Right lung (tissue), 5 donors: ENCODE measurements around the gene PRKG1. TPM values are rescaled to one million over a fixed set of nuclear protein-coding genes. Genes with fewer than 3 reads are reported as not detected.

Experiments
- DNase-seq, 2 donors: peaks; one replicate each; pipeline ENCODE4 v3.0.0-alpha.2; 2013
- polyA plus RNA-seq, 5 donors: library from polyadenylated mRNA; unstranded; fragments of 120-200 nt; gene quantifications; one replicate each; pipeline versions ENCODE4 v1.2.1 to v1.2.3, GENCODE V29; 2013; ENCODE audit warnings: inconsistent platforms in 1 of 5, low replicate concordance in 1 of 5; ENCODE audit not compliant: insufficient read length in 5 of 5, insufficient read depth in 1 of 5

Gene PRKG1
- polyA plus RNA-seq, 5 donors: 12.4 to 21.3 (median 15.8) TPM

GRCh38 chr10:51804866-51805265 is 730.6 kb downstream of the PRKG1 start:
- no peak for DNase-seq

GRCh38 chr10:51806079-51806835 is 732.0 kb downstream of the PRKG1 start:
- DNase-seq: no peak

DNA sequence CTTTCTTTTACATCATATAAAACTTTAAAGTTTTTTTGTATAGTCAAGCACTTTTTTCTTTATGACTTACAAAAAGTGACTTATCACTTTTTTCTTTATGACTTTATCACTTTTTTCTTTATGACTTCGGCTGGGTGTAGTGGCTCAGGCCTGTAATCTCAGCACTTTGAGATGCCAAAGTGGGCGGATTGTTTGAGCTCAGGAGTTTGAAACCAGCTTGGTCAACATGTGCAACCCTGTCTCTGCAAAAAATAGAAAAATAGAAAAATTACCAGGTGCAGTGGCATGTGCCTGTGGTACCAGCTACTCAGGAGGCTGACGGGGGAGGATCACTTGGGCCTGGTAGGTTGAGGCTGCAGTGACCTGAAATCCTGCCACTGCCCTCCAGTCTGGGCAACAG is 733.9 kb downstream of the PRKG1 start:
- DNase-seq: no peak

DNA sequence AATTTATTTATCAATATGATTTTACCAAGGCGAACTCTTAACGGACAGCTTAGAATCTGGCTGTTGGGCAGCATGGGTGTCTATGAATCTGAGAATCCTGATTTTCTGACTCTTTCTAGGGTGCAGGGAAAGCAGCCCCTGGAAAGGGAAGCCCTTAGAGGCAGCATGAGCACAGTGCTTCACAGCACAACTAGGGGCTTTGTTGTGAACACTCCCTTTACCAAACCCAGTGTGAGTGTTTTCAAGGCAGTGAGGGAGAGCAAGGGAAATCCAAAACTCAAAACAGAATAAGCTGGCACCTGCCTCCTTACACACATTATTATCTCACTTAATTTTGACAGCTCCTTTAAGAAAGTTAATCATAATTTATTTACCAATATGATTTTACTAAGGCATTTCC is 741.4 kb downstream of the PRKG1 start:
- DNase-seq: no peak

DNA sequence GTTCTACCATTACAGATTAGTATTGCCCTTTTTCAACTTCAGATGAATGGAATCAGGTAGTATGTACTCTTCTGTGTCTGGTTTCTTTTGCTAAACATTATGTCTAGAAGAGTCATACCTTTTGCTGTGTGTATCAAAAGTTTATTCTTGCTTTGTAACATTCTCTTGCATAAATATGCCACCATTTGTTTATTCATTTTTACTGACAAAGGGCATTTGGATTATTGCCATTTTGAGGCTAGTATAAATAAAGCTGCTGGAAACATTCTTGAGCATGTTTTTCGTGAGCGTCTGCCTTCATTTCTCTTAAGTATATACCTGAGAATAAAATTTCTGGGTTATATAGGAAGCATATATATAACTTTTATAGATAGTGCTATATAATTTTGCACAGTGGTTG is 746.8 kb downstream of the PRKG1 start:
- DNase-seq: no peak

- no peak for DNase-seq
Measured at GRCh38 chr10:51821745-51822144, 747.5 kb downstream of the PRKG1 start.

DNA sequence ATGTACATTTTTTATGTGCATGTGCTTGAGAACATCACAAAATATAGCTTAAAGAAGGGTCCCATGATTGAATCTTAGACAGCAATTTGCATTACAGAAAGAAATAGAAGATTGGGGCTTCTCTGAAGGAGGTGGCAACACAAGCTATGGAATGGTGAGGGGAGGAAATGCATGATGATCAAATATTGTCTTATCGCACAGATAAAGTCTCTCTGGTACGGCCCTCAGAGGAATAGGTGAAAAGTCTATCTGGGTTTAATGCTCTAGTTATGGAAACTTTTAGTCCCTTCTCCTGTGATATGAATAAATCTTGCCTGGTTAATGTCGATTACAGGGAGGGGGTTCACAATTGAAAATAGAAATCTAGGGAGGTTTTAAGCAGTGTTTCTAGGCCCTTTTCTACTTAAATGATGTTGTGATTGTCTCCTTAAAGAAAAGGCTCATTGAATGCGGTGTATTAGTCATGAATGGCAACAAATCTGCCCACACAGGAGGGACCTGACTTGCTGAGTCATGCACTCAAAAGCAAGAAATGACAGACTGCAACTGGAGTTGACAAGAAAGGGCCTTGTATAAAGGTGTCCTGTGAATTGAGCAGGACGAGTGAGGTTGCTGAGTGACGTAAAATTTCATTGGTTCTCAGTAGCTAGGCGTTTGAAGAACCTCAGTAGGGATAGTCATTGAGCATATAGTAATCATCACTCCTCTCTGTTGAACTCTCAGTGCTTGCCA is 758.5 kb downstream of the PRKG1 start:
- no peak for DNase-seq

DNA sequence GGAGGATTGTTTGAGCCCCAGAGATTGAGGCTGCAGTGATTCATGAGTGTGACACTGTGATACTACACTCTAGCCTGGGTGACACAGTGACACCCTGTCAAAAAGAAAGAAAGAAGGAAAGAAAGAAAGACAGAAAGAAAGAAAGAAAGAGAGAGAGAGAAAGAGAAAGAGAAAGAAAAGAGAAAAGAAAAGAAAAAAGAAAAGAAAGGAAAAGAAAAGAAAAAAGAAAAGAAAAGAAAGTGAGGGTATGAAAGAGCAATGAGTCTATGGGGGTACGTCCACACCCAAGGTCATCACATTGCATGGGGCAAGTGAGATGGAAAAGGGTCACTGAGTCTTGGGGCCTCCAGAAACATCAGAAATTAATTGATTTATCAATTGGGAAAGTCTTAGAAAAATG is 760.3 kb downstream of the PRKG1 start:
- no peak for DNase-seq

DNA sequence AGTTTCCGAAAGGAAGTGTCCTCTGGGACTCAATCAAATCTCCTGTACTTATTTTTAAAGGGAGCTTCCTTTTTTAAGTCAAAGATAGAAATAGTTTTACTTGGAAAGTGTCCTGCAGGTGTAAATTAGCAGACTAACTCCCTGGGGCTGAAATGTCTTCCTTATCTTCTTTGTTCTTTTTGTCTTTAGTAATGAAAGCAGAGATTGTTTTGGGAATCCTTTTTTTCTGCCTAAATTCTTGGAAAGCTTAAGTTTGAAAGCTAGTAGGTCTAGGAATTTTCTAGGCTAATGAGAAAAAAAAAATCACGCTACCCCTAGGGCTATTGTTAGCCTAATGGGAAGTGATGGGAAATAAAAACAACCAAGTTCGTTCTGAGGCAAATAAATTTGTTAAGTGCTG is 764.2 kb downstream of the PRKG1 start:
- no peak for DNase-seq

DNA sequence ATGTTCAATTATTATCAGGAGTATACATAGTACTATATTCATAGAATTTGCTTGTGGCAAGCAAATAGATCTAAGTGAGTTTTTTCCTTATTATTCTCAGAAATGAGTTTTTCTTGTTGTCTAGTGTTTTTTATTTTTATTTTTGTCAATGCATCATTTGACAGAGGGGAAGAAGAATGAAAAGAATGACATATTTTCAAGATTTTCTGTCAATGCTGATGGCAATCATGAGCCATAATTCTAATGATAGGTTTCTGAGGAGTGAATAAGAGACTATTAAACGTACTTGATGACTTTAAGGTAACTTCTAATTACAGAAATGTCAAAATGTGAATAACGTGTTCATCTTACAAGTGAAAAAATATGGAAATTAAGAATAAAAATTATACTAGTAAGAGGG is 769.7 kb downstream of the PRKG1 start:
- no peak for DNase-seq

DNA sequence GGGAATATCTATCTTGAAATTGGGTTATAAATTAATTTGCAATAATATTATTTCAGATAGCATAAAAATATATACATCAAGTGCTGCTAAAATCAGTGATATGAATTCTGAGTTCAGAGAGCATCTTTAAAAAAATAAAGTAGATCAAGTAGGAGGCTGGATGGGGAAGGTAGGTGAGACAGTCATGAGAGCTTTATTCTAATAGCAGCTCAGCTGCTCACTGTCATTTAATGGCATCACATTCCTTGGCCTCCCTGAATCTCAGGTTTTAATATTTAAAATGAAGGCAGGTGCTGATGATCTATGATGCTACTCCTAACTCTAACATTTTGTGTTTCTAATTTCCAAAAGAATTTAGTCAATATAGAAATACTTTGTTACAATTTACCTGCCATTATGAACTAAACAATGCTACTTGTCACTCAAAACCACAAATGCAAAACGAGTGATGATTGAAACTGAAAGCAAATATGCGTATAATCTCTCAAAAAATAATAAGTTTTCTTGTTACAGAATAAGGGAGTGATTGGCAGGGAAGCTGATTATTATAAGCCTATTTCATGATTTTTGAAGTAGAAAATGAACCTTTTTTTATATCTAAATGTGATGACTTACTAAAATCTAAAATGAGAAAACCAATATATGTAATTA is 772.7 kb downstream of the PRKG1 start:
- DNase-seq: no peak

DNA sequence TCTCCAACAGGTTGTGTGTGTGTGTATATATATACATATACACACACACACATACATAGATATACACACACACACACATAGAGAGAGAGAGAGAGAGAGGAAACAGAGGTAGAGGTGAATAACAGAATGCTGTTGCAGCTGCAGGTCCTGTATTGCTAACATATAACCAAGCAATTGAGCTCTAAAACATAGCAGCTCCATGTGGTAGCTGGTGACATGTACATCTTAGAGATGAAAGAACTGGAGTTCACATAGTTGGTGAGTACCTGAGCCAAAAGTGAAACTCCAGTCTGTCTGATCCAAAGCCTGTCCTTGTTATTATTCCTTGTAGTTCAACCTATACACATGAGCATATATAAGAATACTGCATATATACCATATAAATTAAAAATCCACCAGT is 778.0 kb downstream of the PRKG1 start:
- no peak for DNase-seq

DNA sequence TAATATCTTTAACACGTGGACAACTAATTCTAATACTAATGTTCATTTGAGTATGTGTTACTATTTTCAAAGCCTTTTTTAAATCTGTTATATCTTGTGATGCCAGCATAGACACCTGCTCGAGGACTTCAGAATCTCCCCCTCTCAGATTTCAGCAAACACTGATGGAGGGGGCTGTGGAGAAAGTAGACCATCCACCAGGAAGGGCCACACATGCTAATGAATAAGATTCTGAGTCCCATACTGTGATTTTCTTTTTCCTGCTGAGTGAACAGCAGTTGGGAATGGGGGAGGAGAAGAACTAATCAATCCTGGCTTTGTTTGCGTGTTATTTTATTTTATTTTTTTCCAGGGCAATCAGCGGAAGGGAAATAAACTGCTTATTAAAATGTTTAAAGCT is 783.0 kb downstream of the PRKG1 start:
- DNase-seq: no peak

- no peak for DNase-seq
Measured at GRCh38 chr10:51860257-51860656, 786.0 kb downstream of the PRKG1 start.

- DNase-seq: no peak
Measured at GRCh38 chr10:51861051-51861450, 786.8 kb downstream of the PRKG1 start.

GRCh38 chr10:51861731-51862130 is 787.4 kb downstream of the PRKG1 start:
- no peak for DNase-seq

- DNase-seq: no peak
Measured at GRCh38 chr10:51862149-51862548, 787.9 kb downstream of the PRKG1 start.

GRCh38 chr10:51867956-51868355 is 793.7 kb downstream of the PRKG1 start:
- no peak for DNase-seq

- no peak for DNase-seq
Measured at GRCh38 chr10:51874131-51874530, 799.8 kb downstream of the PRKG1 start.

GRCh38 chr10:51875610-51876009 is 801.3 kb downstream of the PRKG1 start:
- no peak for DNase-seq

- DNase-seq: no peak
Measured at GRCh38 chr10:51876503-51876902, 802.2 kb downstream of the PRKG1 start.

DNA sequence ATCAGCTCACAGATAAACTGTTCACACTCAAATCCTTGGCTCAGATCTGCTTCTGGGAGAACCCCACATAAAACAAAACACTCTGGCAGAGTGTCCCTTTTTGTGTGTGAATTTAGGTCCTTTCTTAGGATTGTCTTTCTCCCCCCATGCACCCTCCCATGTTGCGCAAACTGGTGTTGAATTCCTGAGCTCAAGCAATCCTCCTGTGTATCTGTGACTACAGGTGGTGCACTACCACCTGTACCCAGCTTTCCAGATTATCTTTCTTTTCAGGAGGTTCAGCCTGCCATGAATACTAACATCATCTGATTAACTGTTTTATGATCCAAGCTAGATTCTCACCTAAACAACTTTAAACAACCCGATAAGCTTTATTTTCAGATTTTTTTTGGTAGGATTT is 802.7 kb downstream of the PRKG1 start:
- no peak for DNase-seq

DNA sequence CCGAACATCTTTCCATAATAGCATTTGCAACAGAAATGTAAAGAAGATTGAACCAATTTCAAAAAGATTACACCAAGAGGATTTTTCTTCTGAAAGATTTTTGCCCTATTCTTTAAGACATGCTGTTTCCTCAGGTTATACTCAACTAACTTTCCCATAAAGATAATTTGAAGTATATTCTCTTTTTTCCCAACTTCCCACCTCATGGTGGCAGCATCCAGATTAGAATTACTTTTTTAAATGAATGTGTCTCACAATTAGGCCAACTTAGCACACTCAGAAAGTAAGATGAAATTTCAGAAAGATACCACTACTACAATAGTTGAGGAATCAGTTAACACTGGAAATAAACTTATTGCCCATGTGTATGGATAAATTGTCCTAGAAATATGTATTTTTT is 803.3 kb downstream of the PRKG1 start:
- no peak for DNase-seq
